Measurements from ENCODE around the gene RGS5. TPM values are rescaled to one million over a fixed set of nuclear protein-coding genes. Genes with fewer than 3 reads are reported as not detected.

The RGS5 gene
- total RNA-seq, 1 experiment from 2014 or later: 4.6 TPM

Other genes with a start within 250 kb of the RGS5 start
- not detected for gene RGS4, start 133.6 kb downstream of the RGS5 start, total RNA-seq (2021; ENCODE audit: unreplicated experiment)
- gene NUF2, start 119.0 kb upstream of the RGS5 start, total RNA-seq (2021; ENCODE audit: unreplicated experiment): 37.6 TPM

Measured in HCT116 (cell line).